ENCODE measurements around the gene SH3BP5. TPM values are rescaled to one million over a fixed set of nuclear protein-coding genes. Genes with fewer than 3 reads are reported as not detected.
"Not testable (repeated sequence)": the region's sequence is repeated elsewhere in the genome, so short reads cannot be mapped to it uniquely, and the experiment has no call there.

The SH3BP5 gene
- total RNA-seq: 60.4 TPM

GRCh38 chr3:15332405-15333098 is at the start of gene SH3BP5:
Gene SH3BP5, minus strand, starts transcription at chr3:15332586. Its CDS starts 178 bp downstream, at chr3:15332408.
- DNase-seq (ENCODE audit: low spot score): peak; percentile 73

DNA sequence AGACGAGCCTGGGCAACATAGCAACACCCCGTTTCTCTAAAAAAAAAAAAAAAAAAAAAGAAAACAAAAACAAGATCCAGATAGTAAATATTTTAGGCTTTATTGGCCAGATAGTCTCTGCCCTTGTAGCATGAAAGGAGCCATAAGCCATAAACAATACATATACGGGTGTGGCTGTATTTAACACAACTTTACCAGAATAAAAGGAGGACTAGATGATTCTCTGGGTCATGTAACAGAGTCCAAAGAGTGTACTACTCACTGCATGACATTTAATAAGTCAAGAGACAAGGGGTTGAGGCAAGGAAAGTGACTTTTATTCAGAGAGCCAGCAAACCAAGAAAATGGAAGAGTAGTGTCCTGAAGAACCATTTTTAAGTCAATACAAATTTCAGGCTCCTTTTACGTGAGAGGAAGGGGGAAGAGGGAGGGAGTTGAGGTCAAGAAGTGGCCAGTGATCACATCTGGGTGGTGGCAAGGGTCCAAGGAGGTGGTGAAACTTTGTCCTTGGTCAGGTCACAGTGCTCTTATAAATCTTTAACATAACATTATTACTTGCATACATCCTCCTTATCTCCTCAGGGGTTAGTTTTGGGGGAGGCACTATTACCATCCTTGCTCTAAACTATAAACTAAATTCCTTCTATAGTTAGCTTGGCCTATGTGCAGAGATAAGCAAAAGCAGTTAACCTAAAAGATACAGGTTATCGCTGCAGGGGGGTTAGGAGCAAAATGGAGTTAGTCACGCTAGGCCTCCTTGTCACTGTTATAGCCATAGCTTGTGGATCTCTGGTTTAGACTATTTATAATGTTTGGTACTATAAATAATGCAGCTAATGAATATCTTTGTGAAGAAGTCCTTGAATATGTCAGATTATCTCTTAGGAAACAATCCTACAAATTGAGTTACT is 48.8 kb upstream of the SH3BP5 start:
- DNase-seq (ENCODE audit: low spot score): no peak

GRCh38 chr3:15377961-15378791 is 45.8 kb upstream of the SH3BP5 start:
- peak; percentile 97 for DNase-seq (ENCODE audit: low spot score)

GRCh38 chr3:15375461-15376000 is 43.1 kb upstream of the SH3BP5 start:
- no peak for DNase-seq (ENCODE audit: low spot score)

- DNase-seq (ENCODE audit: low spot score): no peak
These were observed 40.5 kb upstream of the SH3BP5 start for GRCh38 chr3:15372918-15373317.

GRCh38 chr3:15368561-15369135 is 36.3 kb upstream of the SH3BP5 start:
- no peak for DNase-seq (ENCODE audit: low spot score)

DNA sequence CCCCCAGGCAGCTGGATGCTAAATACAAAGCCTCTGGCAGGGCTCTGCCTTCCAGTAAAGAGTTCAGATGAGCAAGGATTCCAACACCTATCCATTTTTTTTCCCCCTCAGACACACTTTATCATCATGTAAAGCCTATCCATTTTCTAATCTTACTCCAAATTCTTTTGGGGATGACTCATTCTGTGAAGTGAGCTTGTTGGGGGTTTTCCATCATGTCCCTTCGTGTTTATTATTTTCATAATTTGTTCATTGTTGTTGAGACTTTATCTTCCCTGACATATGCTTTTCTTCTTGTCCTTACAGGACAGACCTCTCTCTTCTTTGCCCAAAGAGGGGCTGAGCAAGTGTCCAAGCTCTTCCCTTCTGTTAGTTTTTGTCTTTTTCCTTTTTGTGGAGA is 34.7 kb upstream of the SH3BP5 start:
- DNase-seq (ENCODE audit: low spot score): no peak

- peak; percentile 90 for DNase-seq (ENCODE audit: low spot score)
These were observed 31.7 kb upstream of the SH3BP5 start for GRCh38 chr3:15364078-15364477.

DNA sequence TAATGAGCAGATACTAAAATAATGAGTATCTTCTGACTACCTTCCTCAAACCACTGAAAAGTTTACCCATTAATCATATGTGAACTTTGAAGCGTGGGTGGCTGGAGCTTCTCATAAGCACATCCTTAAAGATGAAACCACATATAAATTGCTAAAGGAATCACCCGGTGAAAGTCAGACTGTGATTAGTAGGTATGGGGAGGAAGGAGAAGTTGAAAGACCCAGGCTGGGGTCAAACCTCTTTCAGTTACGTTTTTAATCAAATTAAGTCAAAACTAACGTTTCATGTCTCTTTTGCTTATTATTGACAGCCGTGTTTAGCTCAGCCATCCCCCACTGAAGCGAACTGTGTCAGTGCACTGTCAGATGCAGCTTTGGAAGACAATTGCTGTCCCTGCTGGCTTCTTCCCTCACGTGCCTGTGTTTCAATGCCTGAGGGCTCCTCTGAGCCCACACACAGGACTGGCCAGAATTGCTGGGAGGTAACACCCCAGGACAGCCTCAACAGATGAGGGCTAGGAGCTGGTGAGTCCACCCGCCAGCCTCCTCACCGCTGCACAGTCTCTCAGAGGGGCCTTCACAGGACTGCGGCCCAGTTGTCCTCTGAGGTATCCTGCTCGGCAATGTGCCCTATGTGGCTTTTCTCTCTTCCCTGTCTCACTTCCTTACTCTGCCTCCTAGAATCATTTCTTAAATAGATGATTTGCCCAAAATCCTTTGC is 29.3 kb upstream of the SH3BP5 start:
- DNase-seq (ENCODE audit: low spot score): no peak

DNA sequence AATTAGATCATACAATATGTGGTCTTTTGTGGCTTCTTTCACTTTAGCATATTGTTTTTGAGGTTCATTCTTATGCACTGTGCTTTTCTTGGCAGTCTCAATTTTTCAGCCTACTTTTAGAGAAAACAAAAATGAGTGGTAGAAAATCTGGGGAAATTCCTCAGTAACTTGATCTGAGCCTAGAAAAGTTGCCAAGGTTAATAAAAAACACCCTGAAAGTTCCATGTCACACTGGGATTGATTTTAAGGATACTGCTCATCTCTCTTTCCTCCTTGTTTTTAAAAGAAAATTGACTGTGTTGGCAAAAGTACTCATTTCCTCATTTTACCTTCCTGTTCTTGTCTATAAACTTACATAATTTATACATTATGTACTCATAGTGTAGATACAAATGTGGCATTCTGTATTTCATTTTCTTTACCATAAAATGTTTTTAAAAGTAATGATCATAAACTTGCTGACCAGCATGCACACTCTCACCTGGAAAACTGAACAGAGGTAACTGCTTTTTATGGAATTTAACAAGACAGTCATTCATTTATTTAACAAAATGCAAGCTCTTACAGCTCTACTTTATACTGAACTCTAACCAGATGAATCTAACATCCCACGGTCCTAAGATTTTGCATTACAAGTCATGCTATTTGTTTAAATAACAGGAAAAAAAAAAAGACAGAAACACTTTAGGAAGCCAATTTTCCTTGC is 28.6 kb upstream of the SH3BP5 start:
- no peak for DNase-seq (ENCODE audit: low spot score)

- no peak for DNase-seq (ENCODE audit: low spot score)
These were observed 27.5 kb upstream of the SH3BP5 start for GRCh38 chr3:15359677-15360397.

GRCh38 chr3:15356651-15357061 is 24.3 kb upstream of the SH3BP5 start:
- DNase-seq (ENCODE audit: low spot score): not testable (repeated sequence)

- DNase-seq (ENCODE audit: low spot score): no peak
These were observed 23.8 kb upstream of the SH3BP5 start for GRCh38 chr3:15356176-15356575.

DNA sequence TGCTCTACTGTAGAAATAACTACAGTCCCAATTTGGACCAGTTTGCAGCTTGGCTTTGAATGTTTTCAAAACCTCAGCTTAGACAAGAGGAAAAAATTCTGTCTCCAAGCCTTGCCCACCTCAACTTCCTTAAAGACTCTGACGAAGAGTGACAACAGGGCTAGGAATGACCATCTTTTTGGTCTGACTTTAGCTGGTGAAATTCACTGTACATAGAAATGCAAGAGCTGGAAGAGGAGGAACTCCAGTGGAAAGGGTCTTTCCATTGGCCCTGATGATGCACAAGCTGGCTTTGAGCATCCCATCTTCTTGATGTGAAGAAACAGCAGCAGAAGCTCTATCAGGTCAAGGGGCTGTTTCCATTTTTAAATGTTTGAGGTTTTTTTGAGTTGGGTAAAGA is 22.7 kb upstream of the SH3BP5 start:
- DNase-seq (ENCODE audit: low spot score): no peak

- DNase-seq (ENCODE audit: low spot score): no peak
These were observed 22.1 kb upstream of the SH3BP5 start for GRCh38 chr3:15354485-15354884.

GRCh38 chr3:15350141-15350540 is 17.8 kb upstream of the SH3BP5 start:
- DNase-seq (ENCODE audit: low spot score): no peak

GRCh38 chr3:15349438-15349837 is 17.1 kb upstream of the SH3BP5 start:
- DNase-seq (ENCODE audit: low spot score): not testable (repeated sequence)

- DNase-seq (ENCODE audit: low spot score): no peak
These were observed 15.9 kb upstream of the SH3BP5 start for GRCh38 chr3:15348246-15348645.

DNA sequence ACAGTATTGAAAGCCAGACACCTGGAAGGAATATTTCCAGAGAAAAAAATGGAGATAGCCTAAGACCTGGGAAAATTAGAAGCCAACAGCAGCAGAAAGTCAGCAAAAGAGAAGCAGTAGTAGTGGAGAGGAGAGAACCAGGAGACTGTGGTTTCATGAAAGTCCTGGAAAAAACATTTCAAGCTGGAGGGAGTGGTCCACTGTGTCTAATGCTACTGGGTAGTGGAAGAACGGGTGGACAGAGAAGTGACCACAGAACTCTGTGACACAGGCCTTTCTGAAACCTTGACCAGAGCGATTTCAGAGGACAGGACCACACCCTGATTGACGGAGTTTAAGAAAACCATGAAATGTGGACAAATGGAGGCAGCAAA is 15.3 kb upstream of the SH3BP5 start:
- DNase-seq (ENCODE audit: low spot score): no peak
